Mucosa of descending colon (tissue), 3 donors: ENCODE data around the gene TM9SF4. TPM values are rescaled to one million over a fixed set of nuclear protein-coding genes. Genes with fewer than 3 reads are reported as not detected.

Experiments used
- ATAC-seq: fragments of 200-7000 bp; cut with Tn5 transposase; one replicate; pipeline ENCODE4 v1.9.1; 2020; ENCODE audit warnings: mild to moderate bottlenecking, moderate library complexity
- DNase-seq, 3 donors: peaks; one replicate each; pipeline ENCODE4 v3.0.0-alpha.2; 2020
- H3K36me3 ChIP-seq: fragments of 200-600 bp; one replicate; pipeline ENCODE4 v1.8.0; 2021; ENCODE audit warnings: low read depth, mild to moderate bottlenecking
- H3K4me1 ChIP-seq: fragments of 200-600 bp; one replicate; pipeline ENCODE4 v1.8.0; 2021; ENCODE audit warnings: low read depth, mild to moderate bottlenecking
- H3K4me3 ChIP-seq: fragments of 200-600 bp; one replicate; pipeline ENCODE4 v1.8.0; 2021; ENCODE audit warnings: mild to moderate bottlenecking
- H3K9me3 ChIP-seq: fragments of 200-600 bp; one replicate; pipeline ENCODE4 v1.8.0; 2021; ENCODE audit warnings: mild to moderate bottlenecking
- CTCF ChIP-seq: fragments of 200-600 bp; IDR thresholded peaks from one replicate; pipeline ENCODE4 v1.8.0; 2022; ENCODE audit warnings: antibody characterized with exemption, mild to moderate bottlenecking
- intact Hi-C, 2 donors: fragments of 100-400 bp; cut with DNase I in 1 of 2; cut with micrococcal nuclease in 1 of 2; formaldehyde crosslinking; loops; one replicate each; pipeline versions ENCODE4 v1.11.0 to v1.11.1; 2022; cut with DNase I, micrococcal nuclease
- total RNA-seq, 3 donors: library from RNA; stranded (reverse); fragmentation: NEBNext Ultra II Directional in 2 of 3; extraction: Animal tissue kit (Norgen Biotek cat#: 25700) in 2 of 3; gene quantifications; one replicate each; pipeline versions ENCODE4 v1.2.1 to v1.2.4, GENCODE V29; 2021 to 2023
- donor health status: DM: no; HTN: no; CAD: no; lungs with moderate emphysema.
- donor health status: DM: no; HTN: no; CAD: no.
- donor health status: DM: no; HTN: yes; CAD: no.

TM9SF4 gene
- total RNA-seq, 3 donors from 2014 or later: 54.1 to 74.7 (median 65.8) TPM

GRCh38 chr20:32068174-32068573 lies 41.3 kb upstream of the TM9SF4 start:
- ATAC-seq (no peak), DNase-seq (no peak)
- intact Hi-C loops: no loop called here
- Histone ChIP-seq H3K4me3 (no peak overlapping the region), H3K4me1 (no peaks in the 10 kb centered on the region), H3K36me3 (no peaks in the 10 kb centered on the region), H3K9me3 (no peaks in the 10 kb centered on the region)
- no peak for TF ChIP-seq CTCF

GRCh38 chr20:32069711-32070110 lies 39.8 kb upstream of the TM9SF4 start:
- TF ChIP-seq CTCF: no peak
- Histone ChIP-seq H3K36me3 (no peaks in the 10 kb centered on the region), H3K4me3 (no peak overlapping the region), H3K4me1 (no peaks in the 10 kb centered on the region), H3K9me3 (no peaks in the 10 kb centered on the region)
- ATAC-seq: no peak
- DNase-seq: no peak
- intact Hi-C loops: no loop called here

GRCh38 chr20:32070282-32070681 lies 39.2 kb upstream of the TM9SF4 start:
- Histone ChIP-seq H3K4me3 (no peak overlapping the region), H3K4me1 (no peaks in the 10 kb centered on the region), H3K36me3 (no peaks in the 10 kb centered on the region), H3K9me3 (no peaks in the 10 kb centered on the region)
- DNase-seq: no peak
- intact Hi-C loops: no loop called here
- TF ChIP-seq CTCF: no peak
- no peak for ATAC-seq

- Histone ChIP-seq H3K4me1 (no peaks in the 10 kb centered on the region), H3K9me3 (no peaks in the 10 kb centered on the region), H3K36me3 (no peaks in the 10 kb centered on the region), H3K4me3 (no peak overlapping the region)
- no peak for TF ChIP-seq CTCF
- ATAC-seq (no peak), DNase-seq (no peak)
- intact Hi-C loops: no loop called here
These were observed 38.8 kb upstream of the TM9SF4 start for GRCh38 chr20:32070690-32071213.

- Histone ChIP-seq H3K4me1 (no peaks in the 10 kb centered on the region), H3K36me3 (no peaks in the 10 kb centered on the region), H3K9me3 (no peaks in the 10 kb centered on the region), H3K4me3 (no peak overlapping the region)
- no peak for TF ChIP-seq CTCF
- ATAC-seq: no peak
- intact Hi-C loops: no loop called here
- DNase-seq: no peak
These were observed 37.9 kb upstream of the TM9SF4 start for GRCh38 chr20:32071395-32072167.
